GM12874 (cell line): Measurements from ENCODE around the gene GASK1A.

Experiments
- TF ChIP-seq, protein P1 (sequence below): IDR thresholded peaks from 2 replicates; pipeline ENCODE4 v1.5.1; 2011; ENCODE audit warnings: low read depth, mild to moderate bottlenecking, control low read depth, low read length, moderate library complexity; ENCODE audit not compliant: insufficient read depth

Gene GASK1A

GRCh38 chr3:42946050-42946449 is 33.1 kb upstream of the GASK1A start:
- TF ChIP-seq, protein P1, sequence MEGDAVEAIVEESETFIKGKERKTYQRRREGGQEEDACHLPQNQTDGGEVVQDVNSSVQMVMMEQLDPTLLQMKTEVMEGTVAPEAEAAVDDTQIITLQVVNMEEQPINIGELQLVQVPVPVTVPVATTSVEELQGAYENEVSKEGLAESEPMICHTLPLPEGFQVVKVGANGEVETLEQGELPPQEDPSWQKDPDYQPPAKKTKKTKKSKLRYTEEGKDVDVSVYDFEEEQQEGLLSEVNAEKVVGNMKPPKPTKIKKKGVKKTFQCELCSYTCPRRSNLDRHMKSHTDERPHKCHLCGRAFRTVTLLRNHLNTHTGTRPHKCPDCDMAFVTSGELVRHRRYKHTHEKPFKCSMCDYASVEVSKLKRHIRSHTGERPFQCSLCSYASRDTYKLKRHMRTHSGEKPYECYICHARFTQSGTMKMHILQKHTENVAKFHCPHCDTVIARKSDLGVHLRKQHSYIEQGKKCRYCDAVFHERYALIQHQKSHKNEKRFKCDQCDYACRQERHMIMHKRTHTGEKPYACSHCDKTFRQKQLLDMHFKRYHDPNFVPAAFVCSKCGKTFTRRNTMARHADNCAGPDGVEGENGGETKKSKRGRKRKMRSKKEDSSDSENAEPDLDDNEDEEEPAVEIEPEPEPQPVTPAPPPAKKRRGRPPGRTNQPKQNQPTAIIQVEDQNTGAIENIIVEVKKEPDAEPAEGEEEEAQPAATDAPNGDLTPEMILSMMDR = no peak

DNA sequence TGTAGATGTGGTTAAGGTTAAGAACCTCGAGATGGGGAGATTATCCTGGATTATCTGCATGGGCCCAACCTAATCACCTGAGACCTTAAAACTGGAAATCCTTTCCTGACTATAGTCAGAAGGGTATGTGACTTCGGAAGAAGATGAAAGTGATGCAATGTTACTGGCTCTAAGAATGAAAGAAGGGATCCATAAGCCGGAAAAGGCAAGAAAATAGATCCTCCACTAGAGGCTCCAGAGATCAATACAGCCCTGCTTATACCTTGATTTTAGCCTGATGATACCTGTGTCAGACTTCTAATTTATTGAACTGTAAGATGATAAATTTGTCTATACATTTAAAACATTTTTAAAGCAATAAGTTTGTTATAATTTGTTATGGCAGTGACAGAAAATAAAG is 21.5 kb upstream of the GASK1A start:
- TF ChIP-seq, protein P1 = no peak

- TF ChIP-seq, protein P1 = no peak
Observed at GRCh38 chr3:42960282-42960681, 18.8 kb upstream of the GASK1A start.

- TF ChIP-seq, protein P1 = no peak
Observed at GRCh38 chr3:42960786-42961185, 18.3 kb upstream of the GASK1A start.

- TF ChIP-seq, protein P1 = peak; percentile 24; the same call in 1 of the 2 replicates
Observed at GRCh38 chr3:42961633-42962032, 17.5 kb upstream of the GASK1A start.

- TF ChIP-seq, protein P1 = no peak
Observed at GRCh38 chr3:42963269-42963668, 15.8 kb upstream of the GASK1A start.

GRCh38 chr3:42964266-42964665 is 14.8 kb upstream of the GASK1A start:
- TF ChIP-seq, protein P1 = no peak

DNA sequence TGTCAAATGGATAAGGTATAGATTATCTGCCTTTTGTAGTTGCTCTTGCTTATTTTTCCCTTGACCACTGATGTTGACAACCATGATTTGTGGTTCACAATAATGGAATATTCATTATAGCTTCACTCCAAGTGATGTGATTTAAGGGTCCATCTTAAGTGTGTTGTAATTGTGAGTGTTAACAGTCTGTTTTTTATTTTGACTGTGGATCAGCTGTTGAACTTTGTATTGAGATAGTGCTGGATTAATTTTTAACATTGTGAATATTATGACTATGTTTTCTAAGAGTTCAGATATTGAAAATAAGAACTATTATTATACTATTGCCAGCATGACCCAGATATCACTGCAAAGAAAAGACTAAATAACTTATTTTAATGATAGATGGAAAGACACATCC is 8.6 kb upstream of the GASK1A start:
- TF ChIP-seq, protein P1 = no peak
